GM13977 (cell line): ENCODE data around the gene ABCC1.
"Not testable (repeated sequence)": the region's sequence is repeated elsewhere in the genome, so short reads cannot be mapped to it uniquely, and the experiment has no call there.

ENCODE experiments used
- DNase-seq: peaks from one replicate; pipeline ENCODE4 v3.0.0; 2012; ENCODE audit warnings: low spot score
- in situ Hi-C: fragments of 300-500 bp; cut with MboI; formaldehyde crosslinking; loops from one replicate; pipeline ENCODE4 v1.12.0; 2022; ENCODE audit warnings: low sequenced_read_pairs, low pct_unique_long_range_greater_than_20kb, mixed read lengths, inconsistent platforms; ENCODE audit not compliant: unreplicated experiment
- TF ChIP-seq, protein P1 (sequence below): IDR thresholded peaks from 2 replicates; pipeline ENCODE4 v1.5.1; 2012; ENCODE audit warnings: mild to moderate bottlenecking, control low read depth; ENCODE audit not compliant: insufficient read depth; ENCODE audit errors: extremely low read depth, missing control alignments

ABCC1 gene

DNA sequence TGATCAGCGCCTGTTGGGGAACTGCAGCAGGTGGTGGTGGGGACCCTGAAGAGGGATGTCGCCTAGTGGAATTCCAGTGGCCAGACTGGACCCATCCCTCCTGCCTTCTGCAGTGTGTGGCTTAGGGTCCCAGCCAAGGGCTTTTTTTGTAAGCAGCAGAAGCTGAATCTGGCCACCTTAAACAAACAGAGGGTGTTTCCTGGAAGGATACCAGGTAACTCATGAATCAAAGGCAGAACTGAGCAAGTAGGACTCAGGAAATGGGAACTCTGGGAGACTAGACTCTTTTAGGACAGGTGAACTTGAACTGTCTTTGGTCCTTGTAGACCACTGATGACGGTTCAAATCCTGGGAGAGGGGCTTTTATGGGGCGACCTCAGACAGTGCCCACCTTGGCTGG, 149.9 kb downstream of the ABCC1 start:
- in situ Hi-C loops: no loop called here
- no peak for DNase-seq
- TF ChIP-seq, protein P1, sequence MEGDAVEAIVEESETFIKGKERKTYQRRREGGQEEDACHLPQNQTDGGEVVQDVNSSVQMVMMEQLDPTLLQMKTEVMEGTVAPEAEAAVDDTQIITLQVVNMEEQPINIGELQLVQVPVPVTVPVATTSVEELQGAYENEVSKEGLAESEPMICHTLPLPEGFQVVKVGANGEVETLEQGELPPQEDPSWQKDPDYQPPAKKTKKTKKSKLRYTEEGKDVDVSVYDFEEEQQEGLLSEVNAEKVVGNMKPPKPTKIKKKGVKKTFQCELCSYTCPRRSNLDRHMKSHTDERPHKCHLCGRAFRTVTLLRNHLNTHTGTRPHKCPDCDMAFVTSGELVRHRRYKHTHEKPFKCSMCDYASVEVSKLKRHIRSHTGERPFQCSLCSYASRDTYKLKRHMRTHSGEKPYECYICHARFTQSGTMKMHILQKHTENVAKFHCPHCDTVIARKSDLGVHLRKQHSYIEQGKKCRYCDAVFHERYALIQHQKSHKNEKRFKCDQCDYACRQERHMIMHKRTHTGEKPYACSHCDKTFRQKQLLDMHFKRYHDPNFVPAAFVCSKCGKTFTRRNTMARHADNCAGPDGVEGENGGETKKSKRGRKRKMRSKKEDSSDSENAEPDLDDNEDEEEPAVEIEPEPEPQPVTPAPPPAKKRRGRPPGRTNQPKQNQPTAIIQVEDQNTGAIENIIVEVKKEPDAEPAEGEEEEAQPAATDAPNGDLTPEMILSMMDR: no peak

DNA sequence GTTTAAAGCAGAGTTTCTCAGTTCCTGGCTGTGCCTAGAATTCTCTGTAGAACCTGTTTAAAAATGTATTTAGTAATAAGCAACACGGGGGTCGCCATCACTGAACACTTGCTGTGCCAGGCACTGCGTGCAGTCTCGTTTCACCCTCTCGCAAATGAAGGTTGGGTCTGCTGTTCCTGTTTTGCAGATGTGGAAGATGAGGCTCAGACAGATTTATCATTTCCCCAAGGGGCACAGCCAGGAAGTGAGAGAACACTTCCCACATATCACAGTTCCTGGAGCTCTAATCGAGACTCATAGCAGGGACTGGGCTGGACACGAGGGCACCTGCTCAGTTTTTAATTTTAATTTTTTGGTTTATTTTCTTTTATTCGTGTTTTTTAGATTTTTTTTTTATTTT, 151.2 kb downstream of the ABCC1 start:
- TF ChIP-seq, protein P1: no peak
- in situ Hi-C loops: no loop called here
- DNase-seq: no peak

DNA sequence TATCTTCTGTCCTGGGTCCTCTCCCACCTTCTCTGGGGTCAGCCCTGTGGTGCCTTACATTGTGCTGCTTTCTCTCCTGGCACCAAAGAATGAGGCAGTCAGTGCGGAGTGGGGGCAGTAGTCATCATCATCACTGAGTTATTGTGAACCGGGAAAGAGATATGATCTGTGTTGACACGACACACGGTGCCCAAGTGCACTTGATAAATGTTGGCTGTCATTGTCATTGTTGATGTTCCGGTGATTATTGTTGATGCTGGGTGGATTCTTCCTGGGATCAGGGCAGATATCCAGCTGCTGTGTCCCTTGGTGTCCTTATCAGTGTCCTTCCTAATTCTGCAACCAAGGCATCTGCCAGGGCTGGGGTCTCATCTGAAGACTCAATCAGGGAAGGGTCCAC, 152.2 kb downstream of the ABCC1 start:
- TF ChIP-seq, protein P1: no peak
- in situ Hi-C loops: no loop called here

DNA sequence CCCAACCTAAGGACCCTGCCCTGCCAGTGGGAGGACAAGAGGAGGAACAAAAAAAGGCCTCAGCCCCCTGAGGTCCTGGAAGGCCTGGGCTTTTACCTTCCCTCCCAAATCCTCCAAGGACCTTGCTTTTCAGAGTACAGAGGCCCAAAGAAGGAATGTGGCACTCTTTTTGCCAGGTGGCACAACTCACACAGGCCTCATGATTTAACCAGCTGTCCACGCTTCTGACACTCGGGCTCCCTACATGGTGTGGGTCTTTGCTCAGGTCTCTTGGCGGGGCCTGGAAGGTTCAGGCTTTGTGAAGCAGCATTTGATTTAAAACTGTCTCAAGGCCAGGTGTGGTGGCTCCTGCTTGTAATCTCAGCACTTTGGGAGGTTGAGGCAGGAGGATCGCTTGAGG, 153.3 kb downstream of the ABCC1 start:
- no peak for DNase-seq
- TF ChIP-seq, protein P1: no peak
- in situ Hi-C loops: no loop called here

More for the DNA sequence above, 152.2 kb downstream of the ABCC1 start:
- no peak for DNase-seq

DNA sequence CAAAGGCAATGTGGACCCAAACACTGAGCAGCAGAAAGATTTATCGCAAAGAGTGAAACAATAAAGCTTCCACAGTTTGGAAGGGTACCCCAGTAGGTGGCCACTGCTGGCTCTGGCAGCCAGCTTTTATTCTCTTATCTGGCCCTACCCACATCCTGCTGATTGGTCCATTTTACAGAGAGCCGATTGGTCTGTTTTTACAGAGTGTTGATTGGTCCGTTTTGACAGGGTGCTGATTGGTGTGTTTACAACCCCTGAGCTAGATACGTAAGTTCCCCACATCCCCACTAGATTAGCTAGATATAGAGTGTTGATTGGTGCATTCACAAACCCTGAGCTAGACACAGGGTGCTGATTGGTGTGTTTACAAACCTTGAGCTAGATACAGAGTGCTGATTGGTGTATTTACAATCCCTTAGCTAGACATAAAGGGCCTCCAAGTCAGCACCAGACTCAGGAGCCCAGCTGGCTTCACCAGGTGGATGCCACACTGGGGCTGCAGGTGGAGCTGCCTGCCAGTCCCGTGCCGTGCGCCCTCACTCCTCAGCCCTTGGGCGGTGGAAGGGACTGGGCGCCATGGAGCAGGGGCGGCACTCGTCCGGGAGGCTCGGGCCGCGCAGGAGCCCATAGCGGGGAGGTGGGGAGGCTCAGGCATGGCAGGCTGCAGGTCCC, 154.9 kb downstream of the ABCC1 start:
- DNase-seq, in situ Hi-C loops: not testable (repeated sequence)

DNA sequence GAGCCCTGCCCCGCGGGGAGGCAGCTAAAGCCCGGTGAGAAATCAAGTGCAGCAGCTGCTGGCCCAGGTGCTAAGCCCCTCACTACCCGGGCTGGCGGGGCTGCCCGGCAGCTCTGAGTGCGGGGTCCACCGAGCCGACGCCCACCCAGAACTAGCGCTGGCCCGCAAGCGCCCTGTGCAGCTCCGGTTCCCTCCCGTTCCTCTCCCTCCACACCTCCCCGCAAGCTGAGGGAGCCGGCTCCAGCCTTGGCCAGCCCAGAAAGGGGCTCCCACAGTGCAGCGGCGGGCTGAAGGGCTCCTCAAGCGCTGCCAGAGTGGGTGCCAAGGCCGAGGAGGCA, 155.4 kb downstream of the ABCC1 start:
- DNase-seq, in situ Hi-C loops: not testable (repeated sequence)

DNA sequence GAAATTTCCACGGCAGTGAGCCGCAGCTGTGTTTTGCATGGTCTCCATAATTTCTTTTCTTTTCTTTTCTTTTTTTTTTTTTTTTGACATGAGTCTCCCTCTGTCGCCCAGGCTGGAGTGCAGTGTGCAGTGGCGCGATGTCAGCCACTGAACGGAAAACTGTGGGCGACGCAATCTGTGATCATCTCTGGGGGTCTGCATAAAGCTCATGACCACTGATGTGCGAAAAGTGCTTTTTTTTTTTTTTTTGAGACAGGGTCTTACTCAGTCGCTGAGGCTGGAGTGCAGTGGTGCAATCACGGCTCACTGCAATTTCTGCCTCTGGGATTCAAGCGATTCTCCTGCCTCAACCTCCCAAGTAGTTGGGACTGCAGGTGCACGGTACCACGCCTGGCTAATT, 156.2 kb downstream of the ABCC1 start:
- in situ Hi-C loops: no loop called here
- TF ChIP-seq, protein P1: no peak
- DNase-seq: no peak

DNA sequence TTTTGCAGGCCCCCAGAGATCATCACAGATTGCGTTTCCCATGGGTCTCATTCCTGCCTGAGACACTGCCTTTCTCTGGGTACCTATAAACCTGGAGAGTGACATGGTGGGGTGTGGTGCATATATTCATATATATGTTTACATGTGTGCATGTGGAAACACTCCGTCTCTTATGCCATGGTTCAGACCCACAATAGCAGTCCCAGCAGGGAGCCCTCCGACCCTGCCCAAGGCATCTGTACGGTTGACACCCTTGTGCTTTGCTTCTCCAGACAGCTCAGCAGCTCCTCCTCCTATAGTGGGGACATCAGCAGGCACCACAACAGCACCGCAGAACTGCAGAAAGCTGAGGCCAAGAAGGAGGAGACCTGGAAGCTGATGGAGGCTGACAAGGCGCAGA, 157.1 kb downstream of the ABCC1 start:
- no peak for DNase-seq
- TF ChIP-seq, protein P1: no peak
- in situ Hi-C loops: no loop called here
